ENCODE measurements around the gene DPYSL5. TPM values are rescaled to one million over a fixed set of nuclear protein-coding genes. Genes with fewer than 3 reads are reported as not detected.
A peak's percentile ranks its signal among the peaks of the same experiment; 100 is the strongest.

Gene DPYSL5
- total and polyA plus RNA-seq, 9 of the 15 experiments (the other 6 are each of a cell fraction or from before 2014, with no cell fraction given), result 0.06 TPM; not detected in 8

- TF ChIP-seq REST (IDR thresholded peaks at IDR 0.05; ENCODE audit: borderline replicate concordance) (peak; percentile 99), REST (CRISPR knock-in tag; IDR thresholded peaks at IDR 0.05; ENCODE audit: low read depth) (peak; percentile 95), HDAC2 (IDR thresholded peaks at IDR 0.05) (peak; percentile 55; the same call in 1 of the 2 replicates), XRCC5 (IDR thresholded peaks at IDR 0.05; ENCODE audit: low read depth, low read length) (no peak), ZNF766 (CRISPR knock-in tag; conservative IDR thresholded peaks at IDR 0.05) (peak; percentile 89), ZBTB11 (CRISPR knock-in tag; IDR thresholded peaks at IDR 0.05) (peak in 1 of 3 experiments; percentile 29; a peak in 1 of 6 replicates), ZNF175 (CRISPR knock-in tag; IDR thresholded peaks at IDR 0.05; ENCODE audit: low read depth) (0 out of 2 replicates have a peak, but pooled peaks have one; percentile 22), RAD51 (IDR thresholded peaks at IDR 0.05; ENCODE audit: borderline replicate concordance, low read depth) (no peak), LARP7 (IDR thresholded peaks at IDR 0.05) (no peak), GATAD2B (IDR thresholded peaks at IDR 0.05; ENCODE audit: borderline replicate concordance) (no peak), MBD2 (IDR thresholded peaks at IDR 0.05; ENCODE audit: borderline replicate concordance, low read depth) (no peak), MXI1 (IDR thresholded peaks at IDR 0.05; ENCODE audit: low read depth, low read length) (no peak), AFF1 (IDR thresholded peaks at IDR 0.05; ENCODE audit: low read depth in 1 of 2, partially characterized antibody in 2 of 2) (peak in 1 of 2 experiments; percentile 79)
These were observed 145.8 kb downstream of the DPYSL5 start (continued) for GRCh38 chr2:26993768-26994167.

Data from K562 (cell line).